Muscle layer of colon (tissue), 2 donors: ENCODE measurements around the gene ADPRS.

ENCODE experiments used
- H3K27ac ChIP-seq: one replicate; pipeline ENCODE4 v1.7.0; 2013; ENCODE audit warnings: low read depth, mild to moderate bottlenecking, low read length, moderate library complexity
- H3K27me3 ChIP-seq, 2 donors: one replicate each; pipeline ENCODE4 v1.7.0; 2013; ENCODE audit warnings: low read length in 2 of 2, mild to moderate bottlenecking in 2 of 2; ENCODE audit not compliant: insufficient read depth in 2 of 2, control insufficient read depth in 1 of 2
- H3K36me3 ChIP-seq: one replicate; pipeline ENCODE4 v1.7.0; 2013; ENCODE audit warnings: mild to moderate bottlenecking, low read length; ENCODE audit not compliant: insufficient read depth
- H3K4me1 ChIP-seq: one replicate; pipeline ENCODE4 v1.7.0; 2013; ENCODE audit warnings: mild to moderate bottlenecking, low read length; ENCODE audit not compliant: insufficient read depth
- H3K4me3 ChIP-seq, 2 donors: one replicate each; pipeline ENCODE4 v1.7.0; 2013; ENCODE audit warnings: low read length in 2 of 2, low read depth in 1 of 2, mild to moderate bottlenecking in 1 of 2, moderate library complexity in 1 of 2
- H3K9ac ChIP-seq: one replicate; pipeline ENCODE4 v1.7.0; 2013; ENCODE audit warnings: low read length
- H3K9me3 ChIP-seq: one replicate; pipeline ENCODE4 v1.7.0; 2013; ENCODE audit warnings: mild to moderate bottlenecking, low read length
- donor health status: abdominal sarcoma.
- donor health status: Adenocarcinoma of cecum.

ADPRS gene

GRCh38 chr1:36126005-36126716 is 37.5 kb downstream of the ADPRS start:
- Histone ChIP-seq H3K27ac (no peak overlapping the region), H3K36me3 (no peaks in the 10 kb centered on the region), H3K27me3 (no peaks in the 10 kb centered on the region), H3K4me1 (no peaks in the 10 kb centered on the region), H3K4me3 (no peak overlapping the region), H3K9me3 (no peaks in the 10 kb centered on the region), H3K9ac (no peak overlapping the region)

- no peaks in the 10 kb centered on the region for H3K27me3 ChIP-seq
- no peaks in the 10 kb centered on the region for H3K9me3 ChIP-seq
- no peaks in the 10 kb centered on the region for H3K4me1 ChIP-seq
- H3K36me3 ChIP-seq, result no peaks in the 10 kb centered on the region
- no peak overlapping the region for H3K9ac ChIP-seq
- H3K4me3 ChIP-seq, result no peak overlapping the region
- H3K27ac ChIP-seq, result no peak overlapping the region
These were observed 38.3 kb downstream of the ADPRS start for GRCh38 chr1:36126797-36127500.

GRCh38 chr1:36128126-36128904 is 39.6 kb downstream of the ADPRS start:
- Histone ChIP-seq H3K9ac (no peak overlapping the region), H3K4me3 (no peak overlapping the region), H3K4me1 (peaks cover 3% of the 10 kb centered on the region)

GRCh38 chr1:36128905-36129206 is 40.2 kb downstream of the ADPRS start:
- no peaks in the 10 kb centered on the region for H3K9me3 ChIP-seq
- H3K36me3 ChIP-seq, result no peaks in the 10 kb centered on the region
- no peak overlapping the region for H3K9ac ChIP-seq
- H3K27me3 ChIP-seq, result no peaks in the 10 kb centered on the region
- peaks cover 8% of the 10 kb centered on the region for H3K4me1 ChIP-seq
- H3K4me3 ChIP-seq, result no peak overlapping the region
- H3K27ac ChIP-seq, result no peak overlapping the region

More at GRCh38 chr1:36128126-36128904, 39.6 kb downstream of the ADPRS start:
- Histone ChIP-seq H3K36me3 (no peaks in the 10 kb centered on the region), H3K27ac (no peak overlapping the region), H3K9me3 (no peaks in the 10 kb centered on the region), H3K27me3 (no peaks in the 10 kb centered on the region)

- no peak overlapping the region for H3K4me3 ChIP-seq
- peaks cover 39% of the 10 kb centered on the region for H3K4me1 ChIP-seq
- H3K27me3 ChIP-seq, result no peaks in the 10 kb centered on the region
- no peak overlapping the region for H3K9ac ChIP-seq
- no peak overlapping the region for H3K27ac ChIP-seq
- H3K9me3 ChIP-seq, result no peaks in the 10 kb centered on the region
- peaks cover 9% of the 10 kb centered on the region for H3K36me3 ChIP-seq
These were observed 43.3 kb downstream of the ADPRS start for GRCh38 chr1:36132029-36132428.

GRCh38 chr1:36133484-36133883 is 44.8 kb downstream of the ADPRS start:
- Histone ChIP-seq H3K9me3 (no peaks in the 10 kb centered on the region), H3K36me3 (peaks cover 23% of the 10 kb centered on the region), H3K4me3 (no peak overlapping the region), H3K27ac (no peak overlapping the region), H3K9ac (no peak overlapping the region), H3K4me1 (peaks cover 39% of the 10 kb centered on the region), H3K27me3 (no peaks in the 10 kb centered on the region)

- peaks cover 39% of the 10 kb centered on the region for H3K4me1 ChIP-seq
These were observed 45.3 kb downstream of the ADPRS start for GRCh38 chr1:36134031-36134430.

GRCh38 chr1:36134505-36135329 is 46.0 kb downstream of the ADPRS start:
- Histone ChIP-seq H3K36me3 (peaks cover 31% of the 10 kb centered on the region), H3K4me3 (no peak overlapping the region), H3K27me3 (no peaks in the 10 kb centered on the region), H3K4me1 (peaks cover 43% of the 10 kb centered on the region), H3K9me3 (no peaks in the 10 kb centered on the region), H3K27ac (peak overlapping the region; percentile 65), H3K9ac (no peak overlapping the region)

More at GRCh38 chr1:36134031-36134430, 45.3 kb downstream of the ADPRS start:
- Histone ChIP-seq H3K27me3 (no peaks in the 10 kb centered on the region), H3K27ac (no peak overlapping the region), H3K9ac (no peak overlapping the region), H3K36me3 (peaks cover 25% of the 10 kb centered on the region), H3K4me3 (no peak overlapping the region), H3K9me3 (no peaks in the 10 kb centered on the region)

GRCh38 chr1:36135330-36135667 is 46.6 kb downstream of the ADPRS start:
- Histone ChIP-seq H3K4me1 (peaks cover 49% of the 10 kb centered on the region), H3K36me3 (peaks cover 33% of the 10 kb centered on the region), H3K4me3 (no peak overlapping the region), H3K9ac (no peak overlapping the region), H3K27ac (peak overlapping the region; percentile 65), H3K27me3 (no peaks in the 10 kb centered on the region), H3K9me3 (no peaks in the 10 kb centered on the region)

- Histone ChIP-seq H3K9me3 (no peaks in the 10 kb centered on the region), H3K27me3 (no peaks in the 10 kb centered on the region), H3K9ac (no peak overlapping the region), H3K4me3 (no peak overlapping the region), H3K36me3 (peaks cover 33% of the 10 kb centered on the region), H3K27ac (peak overlapping the region; percentile 65), H3K4me1 (peaks cover 51% of the 10 kb centered on the region)
These were observed 47.1 kb downstream of the ADPRS start for GRCh38 chr1:36135796-36136195.

GRCh38 chr1:36136535-36136934 is 47.8 kb downstream of the ADPRS start:
- Histone ChIP-seq H3K9ac (no peak overlapping the region), H3K9me3 (no peaks in the 10 kb centered on the region), H3K36me3 (peaks cover 33% of the 10 kb centered on the region), H3K27ac (peak overlapping the region; percentile 65), H3K4me3 (no peak overlapping the region), H3K4me1 (peaks cover 51% of the 10 kb centered on the region), H3K27me3 (no peaks in the 10 kb centered on the region)
